IMR-90 (cell line): Measurements from ENCODE around the gene CTDSPL.

Experiments
- CEBPB ChIP-seq: IDR thresholded peaks from 2 replicates; pipeline ENCODE4 v1.6.1; 2012; ENCODE audit warnings: low read depth, low read length, improper control_type of control experiment
- CTCF ChIP-seq: conservative IDR thresholded peaks from 2 replicates; pipeline ENCODE4 v1.5.1; 2012; ENCODE audit warnings: mild to moderate bottlenecking, low read depth, low read length, improper control_type of control experiment
- ELK1 ChIP-seq: fragments of 150-350 bp; IDR thresholded peaks from 2 replicates; pipeline ENCODE4 v1.6.1; 2016; ENCODE audit warnings: low read depth, mild to moderate bottlenecking, low read length, moderate library complexity, borderline replicate concordance
- MXI1 ChIP-seq: IDR thresholded peaks from 2 replicates; pipeline ENCODE4 v1.6.1; 2012; ENCODE audit warnings: low read depth, mild to moderate bottlenecking, low read length, moderate library complexity, borderline replicate concordance
- POLR2A ChIP-seq: IDR thresholded peaks from 2 replicates; pipeline ENCODE4 v1.6.1; 2012; ENCODE audit warnings: mild to moderate bottlenecking, low read depth, low read length
- RAD21 ChIP-seq: IDR thresholded peaks from 2 replicates; pipeline ENCODE4 v1.6.1; 2012; ENCODE audit warnings: low read length, improper control_type of control experiment
- USF2 ChIP-seq: fragments of 150-350 bp; IDR thresholded peaks from 2 replicates; pipeline ENCODE4 v1.6.1; 2017; ENCODE audit warnings: mild to moderate bottlenecking, antibody characterized with exemption, low read length, low read depth

GRCh38 chr3:37963016-37963415, 101.3 kb downstream of the CTDSPL start:
- TF ChIP-seq CTCF (no peak), CEBPB (no peak), POLR2A (no peak), RAD21 (no peak), ELK1 (no peak), MXI1 (no peak), USF2 (no peak)
